Hepatocyte (in vitro differentiated cells): Measurements from ENCODE around the gene PIK3R6. TPM values are rescaled to one million over a fixed set of nuclear protein-coding genes. Genes with fewer than 3 reads are reported as not detected.

Source experiments
- DNase-seq: peaks from one replicate; pipeline ENCODE4 v3.0.0-alpha.2; 2016; ENCODE audit warnings: low spot score
- H2AFZ ChIP-seq: fragments of 200-600 bp; sonication (generic); 2 replicates; pipeline ENCODE4 v1.6.0; 2016; ENCODE audit warnings: antibody characterized with exemption, mild to moderate bottlenecking
- H3K27ac ChIP-seq: fragments of 200-600 bp; sonication (generic); 2 replicates; pipeline ENCODE4 v1.5.1; 2016; ENCODE audit warnings: mild to moderate bottlenecking
- H3K27me3 ChIP-seq: fragments of 200-600 bp; sonication (generic); 2 replicates; pipeline ENCODE4 v1.6.1; 2016
- H3K36me3 ChIP-seq: fragments of 200-600 bp; sonication (generic); replicated peaks from 2 replicates; pipeline ENCODE4 v1.5.1; 2016; ENCODE audit warnings: low read depth; ENCODE audit not compliant: insufficient read depth
- H3K4me1 ChIP-seq: fragments of 200-600 bp; sonication (generic); 2 replicates; pipeline ENCODE4 v1.5.1; 2016; ENCODE audit warnings: mild to moderate bottlenecking, moderate library complexity; ENCODE audit not compliant: insufficient read depth
- H3K4me2 ChIP-seq: fragments of 200-600 bp; sonication (generic); 2 replicates; pipeline ENCODE4 v1.6.0; 2016
- H3K4me3 ChIP-seq: fragments of 200-600 bp; sonication (generic); 2 replicates; pipeline ENCODE4 v1.5.1; 2016; ENCODE audit warnings: mild to moderate bottlenecking
- H3K79me2 ChIP-seq: fragments of 200-600 bp; sonication (generic); 2 replicates; pipeline ENCODE4 v1.6.0; 2017; ENCODE audit warnings: mild to moderate bottlenecking
- H3K9me2 ChIP-seq: fragments of 200-600 bp; sonication (generic); replicated peaks from 2 replicates; pipeline ENCODE4 v1.6.0; 2017; ENCODE audit warnings: mild to moderate bottlenecking; ENCODE audit not compliant: insufficient read depth
- H3K9me3 ChIP-seq: fragments of 200-600 bp; sonication (generic); 2 replicates; pipeline ENCODE4 v1.5.1; 2016; ENCODE audit warnings: low read depth, mild to moderate bottlenecking
- H4K20me1 ChIP-seq: fragments of 200-600 bp; sonication (generic); 2 replicates; pipeline ENCODE4 v1.6.0; 2016; ENCODE audit warnings: mild to moderate bottlenecking; ENCODE audit not compliant: insufficient read depth, poor library complexity, severe bottlenecking
- EZH2 ChIP-seq: fragments of 200-600 bp; sonication (generic); IDR thresholded peaks from 2 replicates; pipeline ENCODE4 v1.6.1; 2016; ENCODE audit warnings: antibody characterized with exemption, mild to moderate bottlenecking, borderline replicate concordance
- EZH2phosphoT487 ChIP-seq: fragments of 200-600 bp; sonication (generic); IDR thresholded peaks from one replicate; pipeline ENCODE4 v1.6.1; 2018; ENCODE audit warnings: antibody characterized with exemption, mild to moderate bottlenecking, low read depth, moderate library complexity; ENCODE audit not compliant: unreplicated experiment, severe bottlenecking
- WGBS: methylation state at CpG from one replicate; pipeline ENCODE4 v1.1.6; 2016; ENCODE audit warnings: low lambda C conversion rate; ENCODE audit errors: missing lambda C conversion rate; 5-methylcytosine and 5-hydroxymethylcytosine counted together
- polyA plus RNA-seq: library from polyadenylated mRNA; unstranded; fragments of >200 nt; fragmentation: Nextera tagmentation; extraction: Ambion mirVana; gene quantifications from 2 replicates; pipeline ENCODE4 v1.2.1, GENCODE V29; 2016
- total RNA-seq: library from RNA; depleted of rRNA; stranded (reverse); fragments of >200 nt; gene quantifications from 2 replicates; pipeline ENCODE4 v1.2.3, GENCODE V29; 2014
- TF ChIP-seq, protein P1 (sequence below): fragments of 200-600 bp; sonication (generic); IDR thresholded peaks from 2 replicates; pipeline ENCODE4 v1.5.1; 2016; ENCODE audit warnings: antibody characterized with exemption, mild to moderate bottlenecking; ENCODE audit not compliant: poor library complexity

The PIK3R6 gene
- total and polyA plus RNA-seq, 2 experiments from 2014 or later, result 0.07 to 0.10 TPM

GRCh38 chr17:8762012-8762411, 105.5 kb downstream of the PIK3R6 start:
- Histone ChIP-seq H3K4me3 (no peak overlapping the region), H4K20me1 (no peaks in the 10 kb centered on the region), H3K4me1 (no peaks in the 10 kb centered on the region), H3K27ac (no peak overlapping the region), H3K27me3 (no peaks in the 10 kb centered on the region), H3K36me3 (no peaks in the 10 kb centered on the region), H3K4me2 (no peak overlapping the region), H3K9me2 (no peaks in the 10 kb centered on the region), H2AFZ (no peak overlapping the region), H3K79me2 (no peaks in the 10 kb centered on the region), H3K9me3 (no peaks in the 10 kb centered on the region)
- no peak for TF ChIP-seq EZH2
- TF ChIP-seq, protein P1, sequence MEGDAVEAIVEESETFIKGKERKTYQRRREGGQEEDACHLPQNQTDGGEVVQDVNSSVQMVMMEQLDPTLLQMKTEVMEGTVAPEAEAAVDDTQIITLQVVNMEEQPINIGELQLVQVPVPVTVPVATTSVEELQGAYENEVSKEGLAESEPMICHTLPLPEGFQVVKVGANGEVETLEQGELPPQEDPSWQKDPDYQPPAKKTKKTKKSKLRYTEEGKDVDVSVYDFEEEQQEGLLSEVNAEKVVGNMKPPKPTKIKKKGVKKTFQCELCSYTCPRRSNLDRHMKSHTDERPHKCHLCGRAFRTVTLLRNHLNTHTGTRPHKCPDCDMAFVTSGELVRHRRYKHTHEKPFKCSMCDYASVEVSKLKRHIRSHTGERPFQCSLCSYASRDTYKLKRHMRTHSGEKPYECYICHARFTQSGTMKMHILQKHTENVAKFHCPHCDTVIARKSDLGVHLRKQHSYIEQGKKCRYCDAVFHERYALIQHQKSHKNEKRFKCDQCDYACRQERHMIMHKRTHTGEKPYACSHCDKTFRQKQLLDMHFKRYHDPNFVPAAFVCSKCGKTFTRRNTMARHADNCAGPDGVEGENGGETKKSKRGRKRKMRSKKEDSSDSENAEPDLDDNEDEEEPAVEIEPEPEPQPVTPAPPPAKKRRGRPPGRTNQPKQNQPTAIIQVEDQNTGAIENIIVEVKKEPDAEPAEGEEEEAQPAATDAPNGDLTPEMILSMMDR, result no peak
- no peak for TF ChIP-seq EZH2phosphoT487
- 85% methylated on average over 8 of the region's 8 CpGs for WGBS
- DNase-seq, result no peak

GRCh38 chr17:8758137-8758596, 109.3 kb downstream of the PIK3R6 start, which contains the start of gene SPDYE4:
SPDYE4 (minus strand) TSS chr17:8758546; CDS start chr17:8758382, 164 bp downstream.
- no peak within 1 kb of the TSS for H3K4me2 ChIP-seq
- no peaks in the 10 kb centered on the region for H3K27me3 ChIP-seq
- H3K9me3 ChIP-seq, result no peaks in the 10 kb centered on the region
- H3K27ac ChIP-seq, result no peak within 1 kb of the TSS
- DNase-seq, result no peak
- no peak within 1 kb of the TSS for H2AFZ ChIP-seq
- WGBS, result 94% methylated on average over 15 of the region's 15 CpGs
- H3K79me2 ChIP-seq, result no peaks in the 10 kb centered on the region
- no peak within 1 kb of the TSS for H3K4me3 ChIP-seq
- TF ChIP-seq EZH2 (no peak), EZH2phosphoT487 (no peak)
- TF ChIP-seq, protein P1, result no peak
- H3K9me2 ChIP-seq, result no peaks in the 10 kb centered on the region
- no peaks in the 10 kb centered on the region for H3K4me1 ChIP-seq
- H3K36me3 ChIP-seq, result no peaks in the 10 kb centered on the region
- H4K20me1 ChIP-seq, result no peaks in the 10 kb centered on the region

DNA sequence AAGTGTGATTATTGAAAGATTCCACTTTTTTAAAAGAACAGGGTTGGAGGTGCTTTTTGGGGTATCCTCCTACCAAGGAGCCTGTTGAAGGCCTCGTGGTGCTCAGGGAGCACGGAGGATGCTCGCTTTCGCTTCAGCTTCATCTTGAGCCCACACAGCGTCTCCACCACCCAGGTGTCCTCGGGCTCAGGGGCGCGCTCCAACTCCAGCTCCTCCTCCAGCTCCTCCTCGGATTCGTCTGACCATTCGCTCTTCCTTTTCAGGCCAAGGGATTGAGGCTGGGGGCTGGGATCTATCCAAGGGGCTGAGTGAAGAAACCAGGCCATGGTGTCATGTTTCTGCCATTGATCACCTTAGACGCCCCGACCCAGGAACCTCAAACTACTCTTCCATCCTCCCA, 110.3 kb downstream of the PIK3R6 start:
- H3K9me3 ChIP-seq, result no peaks in the 10 kb centered on the region
- TF ChIP-seq EZH2phosphoT487, result no peak
- no peak for TF ChIP-seq EZH2
- TF ChIP-seq, protein P1, result no peak
- no peaks in the 10 kb centered on the region for H3K4me1 ChIP-seq
- no peak overlapping the region for H3K4me3 ChIP-seq
- 92% methylated on average over 13 of the region's 13 CpGs for WGBS
- no peaks in the 10 kb centered on the region for H4K20me1 ChIP-seq
- H3K79me2 ChIP-seq, result no peaks in the 10 kb centered on the region
- no peaks in the 10 kb centered on the region for H3K27me3 ChIP-seq
- H3K4me2 ChIP-seq, result no peak overlapping the region
- H3K9me2 ChIP-seq, result no peaks in the 10 kb centered on the region
- no peak overlapping the region for H3K27ac ChIP-seq
- DNase-seq, result no peak
- H3K36me3 ChIP-seq, result no peaks in the 10 kb centered on the region
- H2AFZ ChIP-seq, result no peak overlapping the region
